Stimulated activated CD4-positive, alpha-beta T cell treated with anti-CD3 and anti-CD28 coated beads, Interleukin-15, amount 100 ng/mL, for 1 hour (primary cell): ENCODE results near the gene LCP1.
"Not testable (repeated sequence)": the region's sequence is repeated elsewhere in the genome, so short reads cannot be mapped to it uniquely, and the experiment has no call there.

Experiments used
- DNase-seq, 2 donors: peaks; one replicate each; pipeline ENCODE4 v3.0.0-alpha.2; 2020; ENCODE audit warnings: low read depth in 1 of 2, low spot score in 1 of 2

LCP1 gene, protein sequence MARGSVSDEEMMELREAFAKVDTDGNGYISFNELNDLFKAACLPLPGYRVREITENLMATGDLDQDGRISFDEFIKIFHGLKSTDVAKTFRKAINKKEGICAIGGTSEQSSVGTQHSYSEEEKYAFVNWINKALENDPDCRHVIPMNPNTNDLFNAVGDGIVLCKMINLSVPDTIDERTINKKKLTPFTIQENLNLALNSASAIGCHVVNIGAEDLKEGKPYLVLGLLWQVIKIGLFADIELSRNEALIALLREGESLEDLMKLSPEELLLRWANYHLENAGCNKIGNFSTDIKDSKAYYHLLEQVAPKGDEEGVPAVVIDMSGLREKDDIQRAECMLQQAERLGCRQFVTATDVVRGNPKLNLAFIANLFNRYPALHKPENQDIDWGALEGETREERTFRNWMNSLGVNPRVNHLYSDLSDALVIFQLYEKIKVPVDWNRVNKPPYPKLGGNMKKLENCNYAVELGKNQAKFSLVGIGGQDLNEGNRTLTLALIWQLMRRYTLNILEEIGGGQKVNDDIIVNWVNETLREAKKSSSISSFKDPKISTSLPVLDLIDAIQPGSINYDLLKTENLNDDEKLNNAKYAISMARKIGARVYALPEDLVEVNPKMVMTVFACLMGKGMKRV

DNA sequence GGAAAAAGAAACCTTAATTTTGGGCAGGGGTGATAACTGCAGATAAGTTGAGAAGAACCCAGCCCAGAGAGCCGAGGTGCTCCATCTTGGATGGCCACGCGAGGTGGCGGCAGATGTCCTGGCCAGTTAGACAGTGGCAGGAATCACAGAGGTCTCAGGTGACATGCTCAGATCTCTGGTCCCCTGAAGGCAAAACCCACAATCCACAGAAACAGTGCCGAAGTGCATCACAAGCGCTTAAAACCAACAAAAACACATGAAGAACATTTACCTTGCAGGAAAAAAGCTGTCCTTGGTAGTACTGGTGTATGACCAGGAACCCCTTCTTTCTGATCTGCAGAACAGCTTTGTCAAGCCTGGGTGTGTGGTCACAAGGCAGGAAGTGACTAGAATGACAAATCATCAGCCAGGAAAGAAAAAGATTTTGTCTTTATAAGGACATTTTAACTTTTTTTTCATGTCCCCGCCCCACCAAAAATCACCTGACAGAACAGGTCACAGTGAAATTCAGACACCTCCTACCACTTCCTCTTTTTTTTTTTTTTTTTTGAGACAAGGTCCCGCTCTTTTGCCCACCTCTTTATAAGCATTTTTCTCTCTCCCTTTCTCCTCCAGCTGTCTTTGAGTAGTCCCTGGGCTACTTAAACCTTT, at the start of gene LCP1:
Gene LCP1, minus strand, starts transcription at position 338 of the 651 bp plus-strand sequence. CDS start 22,515 bp downstream, outside the sequence.
- peak in 1 of 2 donors; percentile 55 for DNase-seq

DNA sequence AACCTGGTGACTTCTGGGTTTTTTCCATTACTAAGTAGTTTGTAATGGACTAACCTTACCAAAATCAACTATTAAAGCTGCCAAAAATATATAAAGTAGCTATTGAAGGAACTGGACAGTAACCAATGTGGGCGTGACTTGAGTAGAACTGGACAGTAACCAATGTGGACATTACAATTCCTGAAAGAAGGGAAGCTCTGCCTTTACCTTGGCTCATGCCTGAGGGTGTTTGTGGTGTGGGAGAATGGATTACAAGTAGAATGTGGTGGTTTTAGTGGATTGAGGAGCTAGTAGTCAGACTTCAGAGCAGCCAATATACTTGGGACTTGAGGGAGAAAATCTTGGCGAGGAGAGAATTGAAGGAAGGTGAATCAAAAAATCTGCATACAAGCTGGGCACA, 47.3 kb upstream of the LCP1 start:
- DNase-seq, result no peak

DNA sequence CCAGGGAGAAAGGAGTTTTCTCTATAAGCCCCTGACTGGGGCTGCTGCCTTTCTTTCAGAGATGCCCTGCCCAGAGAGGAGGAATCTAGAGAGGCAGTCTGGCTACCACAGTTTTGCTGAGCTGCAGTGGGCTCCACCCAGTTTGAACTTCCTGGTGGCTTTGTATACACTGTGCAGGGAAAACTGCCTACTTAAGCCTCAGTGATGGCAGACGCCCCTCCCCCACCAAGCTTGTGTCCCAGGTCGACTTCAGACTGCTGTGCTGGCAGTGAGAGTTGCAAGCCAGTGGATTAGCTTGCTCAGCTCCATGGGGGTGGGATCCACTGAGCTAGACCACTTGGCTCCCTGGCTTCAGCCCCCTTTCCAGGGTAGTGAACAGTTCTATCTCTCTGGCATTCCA, 38.3 kb upstream of the LCP1 start:
- not testable (repeated sequence) for DNase-seq

DNA sequence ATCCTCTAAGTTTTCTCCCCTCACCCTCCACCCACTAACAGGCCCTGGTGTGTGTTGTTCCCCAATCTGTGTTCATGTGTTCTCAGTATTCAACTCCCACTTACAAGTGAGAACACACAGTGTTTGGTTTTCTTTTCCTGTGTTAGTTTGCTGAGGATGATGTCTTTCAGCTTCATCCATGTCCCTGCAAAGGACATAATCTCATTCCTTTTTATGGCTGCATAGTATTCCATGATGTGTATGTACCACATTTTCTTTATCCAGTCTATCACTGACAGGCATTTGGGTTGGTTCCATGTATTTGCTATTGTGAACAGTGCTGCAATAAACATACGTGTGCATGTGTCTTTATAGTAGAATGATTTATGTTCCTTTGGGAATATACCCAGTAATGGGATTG, 32.8 kb upstream of the LCP1 start:
- DNase-seq, result not testable (repeated sequence)

DNA sequence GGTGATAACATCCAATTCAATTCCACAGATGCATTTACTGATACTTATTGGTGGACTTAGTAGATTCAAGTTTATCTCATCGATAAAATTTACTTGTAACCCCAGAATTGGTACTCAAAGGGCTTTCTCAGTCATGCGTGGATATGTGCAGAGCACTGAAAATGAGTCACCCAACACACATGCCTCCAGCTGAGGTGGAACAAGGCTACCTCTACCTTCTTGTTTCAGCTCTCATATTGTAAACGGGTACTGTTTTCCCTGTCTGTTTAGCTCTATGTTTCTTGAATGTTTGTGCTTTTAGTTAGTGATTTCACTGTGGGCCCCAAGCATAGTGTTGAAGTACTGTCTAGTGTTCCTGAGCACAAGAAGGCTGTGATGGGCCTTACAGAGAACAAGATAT, 31.3 kb upstream of the LCP1 start:
- DNase-seq, result no peak

DNA sequence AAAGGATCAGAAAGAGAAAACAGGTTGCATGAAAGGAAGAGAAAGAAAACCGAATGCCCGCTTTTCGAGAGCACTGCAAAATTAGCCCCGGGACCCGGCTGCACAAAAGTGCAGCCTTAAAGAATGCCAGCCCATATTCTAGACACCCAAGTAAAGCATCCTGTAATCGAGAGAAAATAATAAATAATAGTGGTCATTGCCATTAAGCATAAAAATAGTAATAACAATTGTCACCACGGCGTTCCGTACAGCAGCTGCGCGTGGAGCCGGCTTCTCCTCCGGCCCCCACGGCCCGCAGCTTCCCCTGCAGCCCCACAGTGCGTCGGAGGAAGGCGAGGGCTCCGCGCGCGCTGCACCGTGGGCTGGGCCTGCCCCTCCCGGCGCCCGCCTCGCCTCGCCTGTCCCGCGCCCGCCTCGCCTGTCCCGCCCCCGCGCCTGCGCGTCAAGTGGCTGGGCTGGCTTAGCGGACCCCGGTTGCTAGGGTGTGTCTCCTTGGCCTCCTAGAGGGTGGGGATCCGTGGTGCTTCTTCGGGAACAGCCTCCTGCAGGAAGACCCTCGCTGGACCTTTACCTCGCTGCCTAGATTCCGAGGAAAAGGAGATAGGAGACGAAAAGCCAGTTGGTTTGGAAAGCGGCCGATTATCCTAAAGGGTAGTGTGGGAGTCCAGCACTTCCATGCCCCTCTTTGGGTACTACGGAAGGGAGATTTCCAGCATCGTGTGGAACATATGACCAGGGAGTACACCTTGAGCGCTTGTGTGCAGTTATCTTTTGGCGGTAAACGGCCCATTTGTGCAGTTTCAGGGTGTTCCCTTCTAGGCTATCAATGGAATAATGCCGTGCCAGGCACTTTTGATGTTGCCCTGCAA, 29.7 kb upstream of the LCP1 start, which contains the start of gene LRRC63:
Gene LRRC63, plus strand, starts transcription at position 446 of the 869 bp plus-strand sequence. CDS start 1,107 bp downstream, outside the sequence.
- DNase-seq, result peak; percentile 69 to 77

DNA sequence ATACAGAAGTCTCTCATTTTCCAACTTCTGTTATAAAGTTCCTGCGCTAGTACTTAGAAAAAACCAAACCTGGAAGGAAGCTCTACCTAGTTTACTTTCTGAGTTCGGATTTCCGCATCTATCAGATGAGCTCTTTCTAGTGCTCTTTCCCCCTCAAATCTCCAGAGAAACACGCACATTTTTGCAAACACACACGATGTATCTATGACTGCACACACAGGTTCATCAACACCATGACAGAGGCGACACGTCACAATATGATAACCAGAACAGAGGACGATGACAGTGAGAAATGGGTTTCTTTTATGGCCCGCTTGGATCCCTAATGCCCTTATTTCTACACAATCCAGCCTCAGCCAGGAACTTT, 29.1 kb upstream of the LCP1 start:
- DNase-seq, result no peak

DNA sequence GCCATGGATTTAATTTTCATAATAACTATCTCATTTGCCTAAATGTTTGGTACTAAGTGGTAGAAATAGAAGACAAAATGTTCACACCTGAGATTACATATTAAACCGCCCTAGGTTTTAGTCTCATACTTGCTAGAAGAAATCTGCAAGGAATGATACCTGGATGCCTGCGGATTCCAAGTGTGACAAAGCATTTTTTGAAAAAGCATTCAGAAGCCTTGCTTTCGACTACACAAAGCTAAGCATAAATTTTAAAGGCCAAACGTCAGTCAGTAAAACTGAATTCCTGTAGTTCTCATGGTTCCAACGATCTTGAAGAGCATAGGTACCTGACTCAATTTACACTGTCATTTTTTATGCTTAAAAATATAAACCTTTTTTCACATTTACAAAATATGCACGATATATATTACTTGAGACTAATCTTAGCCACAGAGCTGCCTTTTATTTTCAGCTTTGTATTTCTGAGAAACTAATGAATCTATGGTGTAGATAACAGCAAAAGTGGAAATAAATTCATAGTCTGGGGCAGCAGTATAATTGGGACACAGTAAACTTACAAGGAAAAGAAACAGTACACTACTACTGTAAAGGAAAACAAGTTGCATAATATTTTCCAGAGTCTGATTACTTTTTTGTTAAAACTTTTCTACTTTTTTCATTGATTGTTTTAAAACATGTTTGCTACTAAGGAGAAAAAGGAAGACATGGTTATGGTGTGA, 28.5 kb upstream of the LCP1 start:
- no peak for DNase-seq

DNA sequence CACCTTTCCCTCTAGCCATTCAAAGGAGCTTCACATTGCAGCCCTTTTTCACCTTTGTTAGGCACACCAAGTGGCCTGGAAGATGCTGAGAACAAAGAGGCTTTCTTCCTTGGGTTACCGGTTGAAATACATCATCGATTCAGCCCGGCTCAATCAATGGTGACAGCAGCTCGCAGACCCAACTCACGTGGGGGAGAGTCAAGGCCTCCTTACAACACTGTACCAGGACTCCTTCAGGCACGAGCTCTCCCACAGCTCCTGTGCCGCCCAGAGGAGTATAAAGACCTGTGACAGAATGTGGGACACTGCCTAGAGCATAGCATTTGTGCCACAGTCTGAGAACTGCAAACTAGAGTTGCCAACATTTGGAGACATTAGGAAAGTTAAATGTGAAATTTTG, 25.9 kb upstream of the LCP1 start:
- DNase-seq, result no peak

DNA sequence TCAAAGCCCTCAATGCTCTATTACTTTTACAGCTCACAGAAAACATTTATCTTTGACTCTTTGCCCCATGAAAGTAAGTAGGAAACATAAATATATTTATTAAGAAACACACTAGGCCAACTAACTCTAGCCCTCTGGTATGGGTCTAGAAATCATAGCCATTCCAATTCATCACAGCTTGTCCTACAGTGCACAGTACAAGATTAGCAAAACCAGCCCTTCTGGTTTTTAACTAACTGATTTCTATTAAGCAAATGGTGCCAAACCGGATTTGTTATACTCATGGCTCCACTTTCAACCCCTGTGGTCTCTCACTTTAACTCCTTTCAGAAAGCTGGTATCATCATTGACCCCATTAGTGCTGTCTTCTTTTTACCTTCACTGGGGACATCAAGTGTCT, 24.2 kb upstream of the LCP1 start:
- DNase-seq, result no peak

DNA sequence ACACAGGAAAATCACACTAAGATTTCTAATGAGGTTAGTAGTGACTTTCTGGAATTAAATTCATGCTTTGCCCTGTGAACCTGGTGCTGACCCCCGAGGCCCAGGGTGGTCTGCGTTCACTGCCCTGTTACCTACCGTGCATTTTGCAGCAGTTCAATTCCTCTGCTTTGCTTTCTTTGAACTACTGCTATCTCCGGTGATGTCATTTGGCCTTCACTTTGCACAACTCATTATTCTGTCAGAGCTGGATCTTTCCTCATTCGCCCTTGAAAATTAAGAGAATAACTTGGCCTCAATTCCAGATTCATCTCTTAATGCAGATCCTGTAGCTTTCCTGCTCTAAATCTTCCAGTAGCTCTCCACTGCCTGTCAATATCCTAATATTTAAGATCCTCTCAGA, 21.0 kb upstream of the LCP1 start:
- no peak for DNase-seq

DNA sequence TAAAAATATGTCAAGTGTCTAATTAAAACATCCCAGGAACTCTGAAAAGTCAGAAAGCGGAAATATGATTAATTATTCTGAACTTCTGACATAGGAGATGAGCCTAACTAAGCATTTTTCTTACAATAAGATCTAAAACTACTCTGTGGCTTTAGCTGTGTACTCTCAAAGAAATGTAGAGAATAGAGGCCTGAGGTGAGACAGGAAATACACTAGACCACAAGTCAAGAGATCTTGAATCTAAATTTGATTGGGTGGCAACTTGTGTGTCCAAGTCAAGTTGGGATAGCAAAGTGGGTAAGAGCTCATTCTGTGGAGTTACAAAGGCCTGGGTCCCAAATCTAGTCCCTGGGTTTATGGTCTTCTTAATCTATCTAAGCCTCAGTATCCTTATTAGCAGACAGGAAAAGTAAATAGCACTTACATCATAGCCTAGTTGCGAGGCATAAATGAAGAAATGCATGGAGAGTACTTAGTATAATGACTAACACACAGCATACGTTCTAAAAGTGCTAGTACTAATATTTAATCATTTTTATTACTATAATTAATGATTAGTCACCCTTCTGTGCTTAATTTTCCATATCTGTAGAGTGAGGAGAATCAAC, 20.3 kb upstream of the LCP1 start:
- DNase-seq, result no peak

DNA sequence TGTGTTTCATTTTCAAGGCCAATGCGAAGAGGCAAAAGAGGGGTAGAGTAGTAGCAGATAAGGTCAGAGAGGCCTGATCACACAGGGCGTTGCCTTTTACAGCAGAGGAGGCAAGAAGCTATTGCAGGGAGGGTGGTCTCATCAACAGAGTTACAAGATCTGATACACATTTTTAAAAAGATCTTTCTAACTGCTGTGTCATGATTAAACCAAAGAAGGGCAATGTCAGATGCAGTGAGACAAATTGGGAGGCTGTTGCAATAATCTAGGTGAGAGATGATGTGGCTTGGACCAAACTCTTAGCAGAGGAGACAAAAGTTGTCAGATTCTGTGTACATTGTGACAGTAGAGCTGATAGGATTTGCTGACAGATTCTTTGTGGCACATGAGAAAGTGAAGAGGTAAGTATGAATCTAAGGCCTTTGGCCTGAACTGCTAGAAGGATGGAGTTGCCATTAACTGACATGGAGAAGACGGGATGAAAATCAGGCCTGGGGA, 16.8 kb upstream of the LCP1 start:
- DNase-seq, result no peak

DNA sequence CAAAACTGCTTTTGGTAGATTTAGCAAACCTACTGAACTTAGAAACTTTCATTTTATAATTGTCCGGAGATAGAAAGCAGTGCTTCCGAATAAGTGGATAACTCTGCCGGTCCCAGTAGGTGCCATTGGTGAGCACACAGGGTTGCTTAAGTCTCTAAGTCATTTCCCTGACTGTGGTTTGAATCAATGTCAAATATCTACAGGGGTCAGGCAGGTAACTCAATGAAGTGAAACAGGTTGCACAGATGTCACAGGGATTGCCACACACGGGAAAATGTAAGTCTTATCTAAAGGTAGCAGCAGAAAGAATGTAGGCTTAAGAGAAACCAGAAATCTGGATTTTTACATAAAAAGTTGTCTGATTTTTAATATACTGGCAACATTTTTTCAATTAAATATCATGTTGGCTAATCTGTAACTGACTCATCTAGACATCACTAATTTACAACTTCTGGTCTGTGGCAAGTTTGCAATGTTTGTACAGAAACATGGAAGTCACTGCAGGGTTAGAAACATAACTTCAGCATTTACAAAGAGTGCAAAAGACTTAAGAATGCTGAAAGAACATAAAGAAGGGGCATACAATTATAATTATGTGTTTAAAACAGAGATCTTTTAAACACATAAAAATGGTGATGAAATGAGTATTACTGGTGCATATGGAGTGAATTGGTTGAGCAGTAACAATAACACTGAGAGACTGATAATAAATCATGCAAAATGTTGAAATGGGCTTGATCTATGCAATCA, 15.5 kb upstream of the LCP1 start:
- no peak for DNase-seq

DNA sequence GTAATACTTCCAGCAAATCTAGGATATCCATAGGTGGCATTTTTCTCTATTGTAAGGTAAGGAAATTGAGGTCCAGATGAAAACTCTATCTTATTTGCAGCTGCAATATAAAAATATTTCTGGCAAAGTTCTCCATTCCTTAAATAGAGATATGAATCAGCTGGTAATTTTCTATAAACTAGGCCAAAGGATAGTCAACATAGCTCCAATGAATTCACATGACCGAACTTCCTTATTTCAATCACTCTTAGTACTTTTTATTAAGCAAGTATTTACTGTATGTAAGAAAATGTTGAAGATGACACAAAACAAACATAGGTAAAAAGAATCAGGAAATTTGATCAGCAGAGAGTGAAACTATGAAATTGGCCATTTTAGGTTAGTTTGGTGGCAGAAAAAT, 13.0 kb upstream of the LCP1 start:
- DNase-seq, result no peak

DNA sequence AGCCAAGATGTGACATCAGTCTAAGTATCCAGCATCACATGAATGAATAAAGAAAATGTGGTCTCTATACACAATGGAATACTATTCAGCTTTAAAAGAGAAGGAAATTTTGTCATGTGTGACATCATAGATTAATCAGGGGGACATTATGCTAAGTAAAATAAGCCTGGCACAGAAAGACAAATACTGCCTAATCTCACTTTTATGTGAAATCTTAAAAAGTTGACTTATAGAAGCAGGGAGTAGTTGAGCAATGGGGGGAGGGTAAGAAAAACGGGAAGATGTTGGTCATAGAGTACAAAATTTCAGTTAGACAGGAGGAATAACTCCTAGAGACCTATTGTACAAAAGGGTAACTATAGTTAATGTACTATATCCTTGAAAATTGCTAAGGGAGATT, 10.4 kb upstream of the LCP1 start:
- DNase-seq, result no peak

DNA sequence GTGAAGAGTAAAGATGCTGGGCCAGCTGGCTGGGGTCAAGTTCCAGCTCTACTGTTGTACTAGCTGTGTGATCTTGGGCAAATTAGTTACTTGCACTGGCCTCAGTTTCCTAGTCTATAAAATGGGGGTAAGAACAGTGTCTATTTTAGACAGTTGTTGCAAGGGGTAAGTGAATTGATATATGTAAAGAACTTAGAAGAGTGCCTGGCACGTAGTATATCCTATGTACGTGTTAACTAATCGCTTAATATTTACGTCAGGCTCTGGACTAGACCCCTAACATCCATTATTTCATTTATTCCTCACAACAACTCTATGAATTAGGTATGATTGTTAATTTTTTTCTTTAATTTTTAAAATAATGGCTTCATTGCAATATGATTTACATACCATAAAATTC, 3.7 kb upstream of the LCP1 start:
- DNase-seq, result no peak

DNA sequence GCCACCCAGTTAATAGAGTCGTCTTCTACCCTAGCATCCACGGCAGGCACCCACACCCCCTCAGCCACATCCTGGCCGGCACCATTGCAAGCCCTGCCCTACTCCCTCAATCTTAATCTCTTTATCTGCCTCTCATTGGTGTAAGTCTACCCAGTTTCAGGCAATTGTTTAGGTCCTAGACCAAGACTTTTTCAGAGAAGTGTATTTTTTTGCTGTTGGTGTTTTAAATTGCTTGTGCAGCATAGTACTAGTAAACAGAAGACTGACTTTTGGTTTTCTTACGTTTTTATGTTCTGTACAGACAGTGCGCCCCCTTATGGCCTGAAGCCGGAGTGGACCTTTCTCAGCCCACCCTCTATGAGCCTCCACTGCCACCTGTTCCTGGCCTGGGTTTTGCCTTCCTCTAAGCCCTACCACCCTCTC, 2.3 kb upstream of the LCP1 start:
- peak; percentile 46 to 58 for DNase-seq
